Measurements from ENCODE around the gene PIANP.

The PIANP gene

DNA sequence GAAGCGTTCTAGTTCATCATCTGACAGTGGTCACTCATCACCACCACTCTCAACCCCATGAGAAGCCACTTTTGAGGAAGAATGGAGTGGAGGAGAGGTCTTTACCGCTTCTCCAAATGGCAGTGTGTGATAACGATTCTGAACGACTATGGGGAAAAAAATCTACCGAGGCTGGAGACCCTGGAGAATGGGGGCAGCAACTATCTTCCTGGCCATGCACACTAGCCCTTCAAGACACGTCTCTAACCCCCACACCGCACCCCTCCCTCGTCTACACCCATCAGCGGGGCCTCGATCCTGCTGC lies 38.1 kb downstream of the PIANP start:
- Histone ChIP-seq H3K4me3 (ENCODE audit: low read length in 2 of 2) (peak overlapping the region; percentile 74 to 94), H3K9ac (ENCODE audit: low read depth, low read length, poor library complexity) (peak overlapping the region; percentile 82), H3K4ac (ENCODE audit: low read length) (no peak overlapping the region), H2BK12ac (ENCODE audit: low read length) (no peak overlapping the region), H3K27me3 (ENCODE audit: control insufficient read depth in 3 of 3, insufficient read depth in 3 of 3, low read depth in 1 of 3, low read length in 3 of 3) (no peaks in the 10 kb centered on the region), H2BK120ac (ENCODE audit: low read depth, low read length) (no peak overlapping the region), H3K23ac (ENCODE audit: low read depth, low read length, poor library complexity) (no peak overlapping the region), H3K4me1 (ENCODE audit: control insufficient read depth in 2 of 2, insufficient read depth in 1 of 2, low read depth in 1 of 2, low read length in 2 of 2) (peaks cover 0 to 5% of the 10 kb centered on the region in 2 donors), H3K18ac (ENCODE audit: low read length) (peak overlapping the region; percentile 94), H2AK5ac (ENCODE audit: low read depth, low read length) (peak overlapping the region; percentile 3), H3K27ac (replicated peaks; ENCODE audit: low read length) (no peak overlapping the region), H2AFZ (ENCODE audit: low read length) (peak overlapping the region; percentile 71), H4K91ac (ENCODE audit: low read depth, low read length, poor library complexity) (no peak overlapping the region), H3K9me3 (replicated peaks in 1 of 2; ENCODE audit: control insufficient read depth in 2 of 2, insufficient read depth in 1 of 2, low read depth in 1 of 2, low read length in 2 of 2) (no peaks in the 10 kb centered on the region), H3K4me2 (ENCODE audit: insufficient read depth, low read length, poor library complexity, severe bottlenecking) (peak overlapping the region; percentile 79), H3K79me1 (ENCODE audit: low read depth, low read length) (peaks cover 13% of the 10 kb centered on the region), H2BK5ac (ENCODE audit: low read length) (peak overlapping the region; percentile 92), H3K14ac (ENCODE audit: low read length) (no peak overlapping the region), H4K8ac (ENCODE audit: low read depth, low read length) (no peak overlapping the region), H2BK15ac (ENCODE audit: low read length) (no peak overlapping the region), H3K36me3 (replicated peaks in 1 of 2; ENCODE audit: control insufficient read depth in 2 of 2, insufficient read depth in 2 of 2, low read length in 2 of 2) (peaks cover 8 to 36% of the 10 kb centered on the region in 2 donors)
- WGBS, 2 donors (ENCODE audit: extremely low coverage in 2 of 2, insufficient read length in 2 of 2, insufficient replicate concordance in 1 of 2): no CpG with 5 or more reads among the region's 10 CpGs
- DNase-seq (ENCODE audit: low spot score): no peak

DNA sequence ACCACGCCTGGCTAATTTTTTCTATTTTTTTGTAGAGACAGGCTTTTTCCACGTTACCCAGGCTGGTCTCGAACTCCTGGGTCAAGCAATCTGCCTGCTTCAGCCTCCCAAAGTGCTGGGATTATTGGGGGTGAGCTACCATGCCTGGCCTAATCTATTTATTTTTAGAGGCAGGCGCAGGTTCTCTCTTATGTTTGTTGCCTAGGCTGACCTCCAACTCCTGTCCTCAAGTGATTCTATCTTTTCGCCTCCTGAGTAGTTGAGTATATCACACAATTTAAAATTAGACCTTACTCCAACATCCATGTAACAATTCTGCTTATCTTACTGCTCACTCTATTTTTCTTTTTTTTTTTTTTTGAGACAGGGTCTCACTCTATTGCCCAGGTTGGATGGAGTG lies 46.6 kb downstream of the PIANP start:
- H3K9ac ChIP-seq (ENCODE audit: low read depth, low read length, poor library complexity): no peak overlapping the region
- no peak overlapping the region for H3K18ac ChIP-seq (ENCODE audit: low read length)
- no peak for DNase-seq (ENCODE audit: low spot score)
- no peak overlapping the region for H2AK5ac ChIP-seq (ENCODE audit: low read depth, low read length)
- H3K4me1 ChIP-seq (ENCODE audit: control insufficient read depth in 2 of 2, insufficient read depth in 1 of 2, low read depth in 1 of 2, low read length in 2 of 2): no peaks in the 10 kb centered on the region
- no peaks in the 10 kb centered on the region for H3K27me3 ChIP-seq (ENCODE audit: control insufficient read depth in 3 of 3, insufficient read depth in 3 of 3, low read depth in 1 of 3, low read length in 3 of 3)
- H2BK5ac ChIP-seq (ENCODE audit: low read length): no peak overlapping the region
- no peak overlapping the region for H3K4me2 ChIP-seq (ENCODE audit: insufficient read depth, low read length, poor library complexity, severe bottlenecking)
- H3K14ac ChIP-seq (ENCODE audit: low read length): no peak overlapping the region
- no CpG with 5 or more reads among the region's 5 CpGs for WGBS, 2 donors (ENCODE audit: extremely low coverage in 2 of 2, insufficient read length in 2 of 2, insufficient replicate concordance in 1 of 2)
- no peak overlapping the region for H4K8ac ChIP-seq (ENCODE audit: low read depth, low read length)
- peaks cover 0 to 1% of the 10 kb centered on the region in 2 donors for H3K9me3 ChIP-seq (replicated peaks in 1 of 2; ENCODE audit: control insufficient read depth in 2 of 2, insufficient read depth in 1 of 2, low read depth in 1 of 2, low read length in 2 of 2)
- peaks cover 29 to 85% of the 10 kb centered on the region in 2 donors for H3K36me3 ChIP-seq (replicated peaks in 1 of 2; ENCODE audit: control insufficient read depth in 2 of 2, insufficient read depth in 2 of 2, low read length in 2 of 2)
- no peak overlapping the region for H3K27ac ChIP-seq (replicated peaks; ENCODE audit: low read length)
- peaks cover 2% of the 10 kb centered on the region for H3K79me1 ChIP-seq (ENCODE audit: low read depth, low read length)
- no peak overlapping the region for H3K4me3 ChIP-seq (ENCODE audit: low read length in 2 of 2)
- no peak overlapping the region for H4K91ac ChIP-seq (ENCODE audit: low read depth, low read length, poor library complexity)
- H2BK120ac ChIP-seq (ENCODE audit: low read depth, low read length): no peak overlapping the region
- no peak overlapping the region for H2AFZ ChIP-seq (ENCODE audit: low read length)
- H3K4ac ChIP-seq (ENCODE audit: low read length): no peak overlapping the region
- H2BK15ac ChIP-seq (ENCODE audit: low read length): no peak overlapping the region
- no peak overlapping the region for H2BK12ac ChIP-seq (ENCODE audit: low read length)
- H3K23ac ChIP-seq (ENCODE audit: low read depth, low read length, poor library complexity): no peak overlapping the region

DNA sequence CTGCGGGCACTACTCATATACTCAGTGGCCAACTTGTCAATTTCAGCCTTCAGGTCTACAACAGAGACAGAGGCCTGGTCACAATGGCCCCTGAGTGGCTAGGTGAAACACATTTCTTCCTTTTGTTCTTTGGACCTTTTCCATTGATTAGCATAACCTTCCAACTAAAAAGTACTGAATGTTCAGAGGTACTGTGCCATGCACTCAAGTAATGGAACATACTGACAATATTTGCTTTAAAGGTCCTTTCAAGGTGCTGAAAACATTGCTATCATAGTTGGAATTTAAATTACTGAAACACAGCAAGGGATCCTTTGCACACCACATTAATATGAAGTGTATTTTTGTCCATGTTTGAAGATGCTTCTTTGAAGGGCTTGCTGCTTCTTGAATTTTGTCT lies 47.3 kb downstream of the PIANP start:
- Histone ChIP-seq H2BK12ac (ENCODE audit: low read length) (no peak overlapping the region), H3K9ac (ENCODE audit: low read depth, low read length, poor library complexity) (no peak overlapping the region), H3K4me2 (ENCODE audit: insufficient read depth, low read length, poor library complexity, severe bottlenecking) (no peak overlapping the region), H4K8ac (ENCODE audit: low read depth, low read length) (no peak overlapping the region), H3K14ac (ENCODE audit: low read length) (no peak overlapping the region), H3K18ac (ENCODE audit: low read length) (no peak overlapping the region), H3K36me3 (replicated peaks in 1 of 2; ENCODE audit: control insufficient read depth in 2 of 2, insufficient read depth in 2 of 2, low read length in 2 of 2) (peaks cover 29 to 84% of the 10 kb centered on the region in 2 donors), H3K4ac (ENCODE audit: low read length) (no peak overlapping the region), H3K27ac (replicated peaks; ENCODE audit: low read length) (no peak overlapping the region), H3K79me1 (ENCODE audit: low read depth, low read length) (no peaks in the 10 kb centered on the region), H2BK120ac (ENCODE audit: low read depth, low read length) (no peak overlapping the region), H4K91ac (ENCODE audit: low read depth, low read length, poor library complexity) (no peak overlapping the region), H3K9me3 (replicated peaks in 1 of 2; ENCODE audit: control insufficient read depth in 2 of 2, insufficient read depth in 1 of 2, low read depth in 1 of 2, low read length in 2 of 2) (peaks cover under 1 to 1% of the 10 kb centered on the region in 2 donors), H2AK5ac (ENCODE audit: low read depth, low read length) (no peak overlapping the region), H3K4me3 (ENCODE audit: low read length in 2 of 2) (no peak overlapping the region), H2BK15ac (ENCODE audit: low read length) (no peak overlapping the region), H2BK5ac (ENCODE audit: low read length) (no peak overlapping the region), H3K4me1 (ENCODE audit: control insufficient read depth in 2 of 2, insufficient read depth in 1 of 2, low read depth in 1 of 2, low read length in 2 of 2) (no peaks in the 10 kb centered on the region), H3K27me3 (ENCODE audit: control insufficient read depth in 3 of 3, insufficient read depth in 3 of 3, low read depth in 1 of 3, low read length in 3 of 3) (no peaks in the 10 kb centered on the region), H3K23ac (ENCODE audit: low read depth, low read length, poor library complexity) (no peak overlapping the region), H2AFZ (ENCODE audit: low read length) (no peak overlapping the region)
- no CpG with 5 or more reads among the region's 1 CpG for WGBS, 2 donors (ENCODE audit: extremely low coverage in 2 of 2, insufficient read length in 2 of 2, insufficient replicate concordance in 1 of 2)
- DNase-seq (ENCODE audit: low spot score): no peak

DNA sequence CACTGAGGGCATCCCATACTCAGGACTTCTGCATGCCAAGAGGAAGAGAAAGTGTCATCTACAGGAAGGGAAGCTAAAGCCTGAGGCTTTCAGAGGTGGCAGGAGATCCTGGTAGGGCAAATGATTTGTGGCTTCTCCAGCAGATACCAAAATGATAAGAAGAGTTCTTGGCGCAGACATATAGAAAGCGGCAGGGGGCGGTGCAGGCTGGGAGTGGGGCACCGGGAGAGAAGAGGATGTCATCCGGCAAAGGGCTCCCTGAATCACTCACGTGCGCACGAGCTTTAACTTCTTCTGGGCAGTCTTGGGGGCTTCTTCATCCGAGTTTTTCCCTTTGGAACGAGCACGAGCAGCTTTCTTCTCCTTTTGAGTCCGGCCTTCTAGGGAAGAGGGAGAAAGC lies 48.2 kb downstream of the PIANP start:
- Histone ChIP-seq H2AK5ac (ENCODE audit: low read depth, low read length) (no peak overlapping the region), H3K14ac (ENCODE audit: low read length) (no peak overlapping the region), H3K23ac (ENCODE audit: low read depth, low read length, poor library complexity) (no peak overlapping the region), H3K4me1 (ENCODE audit: control insufficient read depth in 2 of 2, insufficient read depth in 1 of 2, low read depth in 1 of 2, low read length in 2 of 2) (no peaks in the 10 kb centered on the region), H3K9me3 (replicated peaks in 1 of 2; ENCODE audit: control insufficient read depth in 2 of 2, insufficient read depth in 1 of 2, low read depth in 1 of 2, low read length in 2 of 2) (peaks cover 1 to 6% of the 10 kb centered on the region in 2 donors), H3K4me3 (ENCODE audit: low read length in 2 of 2) (no peak overlapping the region), H3K9ac (ENCODE audit: low read depth, low read length, poor library complexity) (no peak overlapping the region), H3K4ac (ENCODE audit: low read length) (no peak overlapping the region), H3K27me3 (ENCODE audit: control insufficient read depth in 3 of 3, insufficient read depth in 3 of 3, low read depth in 1 of 3, low read length in 3 of 3) (no peaks in the 10 kb centered on the region), H2BK12ac (ENCODE audit: low read length) (no peak overlapping the region), H3K4me2 (ENCODE audit: insufficient read depth, low read length, poor library complexity, severe bottlenecking) (no peak overlapping the region), H2AFZ (ENCODE audit: low read length) (no peak overlapping the region), H3K27ac (replicated peaks; ENCODE audit: low read length) (no peak overlapping the region), H3K36me3 (replicated peaks in 1 of 2; ENCODE audit: control insufficient read depth in 2 of 2, insufficient read depth in 2 of 2, low read length in 2 of 2) (peaks cover 31 to 85% of the 10 kb centered on the region in 2 donors), H2BK15ac (ENCODE audit: low read length) (no peak overlapping the region), H4K91ac (ENCODE audit: low read depth, low read length, poor library complexity) (no peak overlapping the region), H3K18ac (ENCODE audit: low read length) (no peak overlapping the region), H3K79me1 (ENCODE audit: low read depth, low read length) (no peaks in the 10 kb centered on the region), H2BK5ac (ENCODE audit: low read length) (no peak overlapping the region), H2BK120ac (ENCODE audit: low read depth, low read length) (no peak overlapping the region), H4K8ac (ENCODE audit: low read depth, low read length) (no peak overlapping the region)
- WGBS, 2 donors (ENCODE audit: extremely low coverage in 2 of 2, insufficient read length in 2 of 2, insufficient replicate concordance in 1 of 2): no CpG with 5 or more reads among the region's 12 CpGs
- DNase-seq (ENCODE audit: low spot score): no peak
